Measurements from ENCODE around the gene ETFA.

DNA sequence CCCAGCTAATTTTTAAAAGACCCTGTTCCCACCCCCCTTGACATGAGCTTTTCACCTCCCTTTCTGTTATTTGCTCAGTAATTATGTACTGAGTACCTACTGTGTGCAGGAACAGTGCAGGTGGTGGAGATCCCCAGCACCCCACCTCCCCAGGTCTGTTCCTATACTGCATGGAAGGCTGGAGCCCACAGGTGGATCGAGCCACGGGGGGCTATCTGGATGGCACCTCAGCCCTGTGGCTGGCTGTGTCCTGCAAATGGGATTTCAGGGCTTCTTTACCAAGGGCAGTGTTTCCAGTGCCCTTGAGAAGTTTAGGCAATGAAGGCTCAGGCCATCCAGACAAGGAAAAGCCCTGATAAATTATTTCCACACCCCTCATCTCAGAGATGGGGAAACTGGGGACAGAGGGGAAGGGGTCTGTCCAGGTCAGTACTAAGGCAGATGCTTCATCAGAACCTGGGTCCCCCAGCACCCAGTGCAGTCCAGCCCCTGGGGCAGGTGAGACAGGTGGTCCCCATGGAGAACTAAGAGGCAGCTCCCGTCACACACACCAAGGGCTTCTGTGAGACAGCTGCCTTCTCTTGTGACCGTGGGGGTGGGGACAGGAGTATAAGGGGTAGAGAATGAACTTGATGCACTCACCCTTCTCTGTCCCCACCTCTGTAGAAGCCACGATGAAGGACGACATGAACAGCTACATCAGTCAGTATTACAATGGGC, 109.6 kb downstream of the ETFA start:
- TF ChIP-seq CTCF (IDR thresholded peaks at IDR 0.05 in 4 of 5, conservative IDR thresholded peaks at IDR 0.05 in 1 of 5) (no peak), POLR2A (IDR thresholded peaks at IDR 0.05) (no peak)

Data from gastrocnemius medialis (tissue), 4 donors.